H1 (cell line): ENCODE data around the gene UBC. TPM values are rescaled to one million over a fixed set of nuclear protein-coding genes. Genes with fewer than 3 reads are reported as not detected.

ENCODE experiments used
- CTCF ChIA-PET: fragments of 300-600 bp; sonication (Branson Sonifier 250); formaldehyde crosslinking; loops from one replicate; lab custom pipeline; 2021; ENCODE audit not compliant: partially characterized antibody; lab: Charles Lee
- POLR2A ChIA-PET: fragments of 300-600 bp; sonication (Branson Sonifier 250); formaldehyde crosslinking; loops from one replicate; lab custom pipeline; 2021; ENCODE audit warnings: inconsistent platforms; ENCODE audit not compliant: partially characterized antibody; lab: Charles Lee
- DNase-seq, 2 experiments: peaks; one replicate each; pipeline versions ENCODE4 v3.0.0 to v3.0.0-alpha.2; 2010 to 2022; ENCODE audit warnings: low spot score in 2 of 2, low read depth in 1 of 2, mixed read lengths in 1 of 2
- FAIRE-seq: peaks from 2 replicates; lab custom pipeline; 2011; peaks lifted over from hg19 to GRCh38; lab: Jason Lieb, UNC
- H2AFZ ChIP-seq: 2 replicates; pipeline ENCODE4 v1.8.1; 2012; ENCODE audit warnings: low read length, inconsistent platforms
- H2AK5ac ChIP-seq: 2 replicates; pipeline ENCODE4 v1.6.1; 2013; ENCODE audit warnings: low read depth, low read length
- H2BK120ac ChIP-seq: replicated peaks from 2 replicates; pipeline ENCODE3; 2013; ENCODE audit warnings: low read depth, low read length, inconsistent platforms
- H2BK12ac ChIP-seq: 2 replicates; pipeline ENCODE4 v1.6.1; 2013; ENCODE audit warnings: low read depth, low read length
- H2BK15ac ChIP-seq: 2 replicates; pipeline ENCODE4 v1.6.1; 2013; ENCODE audit warnings: low read length
- H2BK20ac ChIP-seq: 2 replicates; pipeline ENCODE4 v1.6.1; 2013; ENCODE audit warnings: low read length
- H2BK5ac ChIP-seq: 2 replicates; pipeline ENCODE4 v1.6.1; 2013; ENCODE audit warnings: low read depth, low read length
- H3K14ac ChIP-seq: 2 replicates; pipeline ENCODE4 v1.6.1; 2013; ENCODE audit warnings: inconsistent platforms; ENCODE audit not compliant: insufficient read length
- H3K18ac ChIP-seq: 2 replicates; pipeline ENCODE4 v1.6.1; 2013; ENCODE audit warnings: low read length; ENCODE audit errors: extremely low read depth
- H3K23ac ChIP-seq: 2 replicates; pipeline ENCODE4 v1.6.1; 2013; ENCODE audit warnings: inconsistent platforms; ENCODE audit not compliant: insufficient read length
- H3K23me2 ChIP-seq: 2 replicates; pipeline ENCODE4 v1.6.1; 2013; ENCODE audit warnings: low read depth, low read length
- H3K27ac ChIP-seq: 2 replicates; pipeline ENCODE4 v1.6.1; 2011; ENCODE audit warnings: low read depth, low read length, inconsistent platforms
- H3K27me3 ChIP-seq, 4 experiments: replicated peaks in 1 of 4; 1 replicate in 1 of 4; 2 replicates in 3 of 4; pipeline versions ENCODE4 v1.6.1 to v1.8.1; 2011 to 2013; ENCODE audit warnings: low read length in 3 of 4, mild to moderate bottlenecking in 3 of 4, inconsistent platforms in 2 of 4, mixed read lengths in 2 of 4, moderate library complexity in 1 of 4; ENCODE audit not compliant: control insufficient read depth in 3 of 4, insufficient read depth in 3 of 4; ENCODE audit errors: extremely low read depth in 1 of 4
- H3K36me3 ChIP-seq, 4 experiments: 2 replicates each; pipeline versions ENCODE4 v1.6.1 to v1.8.1; 2011 to 2013; ENCODE audit warnings: mild to moderate bottlenecking in 4 of 4, low read length in 3 of 4, moderate library complexity in 2 of 4, control low read depth in 1 of 4, inconsistent platforms in 1 of 4; ENCODE audit not compliant: insufficient read depth in 4 of 4, control insufficient read depth in 2 of 4
- H3K4ac ChIP-seq: replicated peaks from 2 replicates; pipeline ENCODE3; 2013; ENCODE audit warnings: low read length, low read depth, mixed read lengths, inconsistent platforms; ENCODE audit not compliant: insufficient read length
- H3K4me1 ChIP-seq, 4 experiments: replicated peaks in 1 of 4; 1 replicate in 1 of 4; 2 replicates in 3 of 4; pipeline versions ENCODE4 v1.6.1 to v1.8.1; 2011 to 2013; ENCODE audit warnings: low read length in 3 of 4, inconsistent platforms in 2 of 4, mixed read lengths in 1 of 4; ENCODE audit not compliant: insufficient read depth in 4 of 4, control insufficient read depth in 3 of 4
- H3K4me2 ChIP-seq, 2 experiments: 2 replicates each; pipeline versions ENCODE4 v1.6.1 to v1.8.1; 2011 to 2013; ENCODE audit warnings: low read depth in 2 of 2, low read length in 2 of 2, control low read depth in 1 of 2, inconsistent platforms in 1 of 2, mild to moderate bottlenecking in 1 of 2; ENCODE audit not compliant: insufficient read depth in 1 of 2
- H3K4me3 ChIP-seq, 4 experiments: fragments of 200-600, 300-600 bp in 1 of 4; sonication (generic), shearing (Covaris generic), sonication (Bioruptor Twin) in 1 of 4; 2 replicates each; pipeline versions ENCODE4 v1.5.1 to v1.8.1; 2011 to 2016; ENCODE audit warnings: low read length in 4 of 4, low read depth in 3 of 4, control low read depth in 2 of 4, inconsistent platforms in 2 of 4, mild to moderate bottlenecking in 2 of 4, mixed read lengths in 1 of 4, moderate library complexity in 1 of 4; ENCODE audit not compliant: insufficient read depth in 2 of 4; ENCODE audit errors: extremely low read depth in 1 of 4
- H3K56ac ChIP-seq: replicated peaks from 2 replicates; pipeline ENCODE3; 2013; ENCODE audit warnings: low read depth, mild to moderate bottlenecking, mixed read lengths, low read length, inconsistent platforms; ENCODE audit not compliant: insufficient read length
- H3K79me1 ChIP-seq: 2 replicates; pipeline ENCODE4 v1.6.1; 2013; ENCODE audit warnings: low read depth, low read length, control low read depth
- H3K79me2 ChIP-seq, 2 experiments: 2 replicates each; pipeline versions ENCODE4 v1.6.1 to v1.8.1; 2012 to 2013; ENCODE audit warnings: low read length in 2 of 2, mild to moderate bottlenecking in 2 of 2, inconsistent platforms in 1 of 2; ENCODE audit not compliant: insufficient read depth in 2 of 2, control insufficient read depth in 1 of 2
- H3K9ac ChIP-seq, 4 experiments: replicated peaks in 1 of 4; 1 replicate in 1 of 4; 2 replicates in 3 of 4; pipeline versions ENCODE4 v1.6.1 to v1.8.1; 2011 to 2013; ENCODE audit warnings: low read depth in 3 of 4, low read length in 3 of 4, control low read depth in 2 of 4, mild to moderate bottlenecking in 2 of 4, moderate library complexity in 2 of 4, inconsistent platforms in 1 of 4; ENCODE audit errors: extremely low read depth in 1 of 4
- H3K9me3 ChIP-seq, 2 experiments: 2 replicates each; pipeline versions ENCODE4 v1.6.1 to v1.8.1; 2012 to 2013; ENCODE audit warnings: mild to moderate bottlenecking in 2 of 2, moderate library complexity in 2 of 2, control low read depth in 1 of 2, inconsistent platforms in 1 of 2, low read depth in 1 of 2, low read length in 1 of 2, mixed read lengths in 1 of 2; ENCODE audit not compliant: insufficient read depth in 2 of 2
- H4K20me1 ChIP-seq, 2 experiments: replicated peaks in 1 of 2; 2 replicates each; pipeline versions ENCODE3 to v1.8.1; 2011 to 2013; ENCODE audit warnings: inconsistent platforms in 2 of 2, low read length in 2 of 2, mild to moderate bottlenecking in 1 of 2; ENCODE audit not compliant: insufficient read depth in 2 of 2, control insufficient read depth in 1 of 2
- H4K5ac ChIP-seq: 2 replicates; pipeline ENCODE4 v1.6.1; 2013; ENCODE audit warnings: low read length, low read depth, mixed read lengths, inconsistent platforms; ENCODE audit not compliant: insufficient read length
- H4K8ac ChIP-seq: 2 replicates; pipeline ENCODE4 v1.8.0; 2013; ENCODE audit warnings: mild to moderate bottlenecking, moderate library complexity, low read length, inconsistent platforms; ENCODE audit not compliant: insufficient read depth; ENCODE audit errors: extremely low read depth
- H4K91ac ChIP-seq: replicated peaks from 2 replicates; pipeline ENCODE3; 2013; ENCODE audit warnings: low read length, mixed read lengths, inconsistent platforms; ENCODE audit not compliant: insufficient read length
- GTF2F1 ChIP-seq: IDR thresholded peaks from 2 replicates; pipeline ENCODE4 v1.6.1; 2012; ENCODE audit warnings: low read depth, low read length, improper control_type of control experiment, borderline replicate concordance
- POU5F1 ChIP-seq: IDR thresholded peaks from 2 replicates; pipeline ENCODE4 v1.6.1; 2011; ENCODE audit warnings: low read depth, mild to moderate bottlenecking, low read length, moderate library complexity
- SP2 ChIP-seq: IDR thresholded peaks from 2 replicates; pipeline ENCODE4 v1.6.1; 2012; ENCODE audit warnings: mild to moderate bottlenecking, low read length, inconsistent platforms
- SUZ12 ChIP-seq: fragments of 200-600 bp; sonication (generic); IDR thresholded peaks from 2 replicates; pipeline ENCODE4 v1.6.1; 2012; ENCODE audit warnings: mild to moderate bottlenecking, inconsistent platforms, low read length, moderate library complexity, mixed read lengths
- TBP ChIP-seq: IDR thresholded peaks from 2 replicates; pipeline ENCODE4 v1.6.1; 2011; ENCODE audit warnings: low read depth, low read length, improper control_type of control experiment
- WGBS, 2 experiments: shearing (Covaris generic) in 1 of 2; methylation state at CpG; one replicate each; pipeline versions ENCODE4 v1.1.6 to v1.1.7; 2013 to 2015; ENCODE audit warnings: low lambda C conversion rate in 2 of 2, mixed read lengths in 2 of 2, inconsistent platforms in 1 of 2, low coverage in 1 of 2, missing lambda C conversion rate in 1 of 2; ENCODE audit not compliant: insufficient replicate concordance in 2 of 2, insufficient coverage in 1 of 2, insufficient read length in 1 of 2; ENCODE audit errors: extremely low coverage in 1 of 2, missing lambda C conversion rate in 1 of 2; 5-methylcytosine and 5-hydroxymethylcytosine counted together
- polyA plus RNA-seq, 7 experiments: library from polyadenylated mRNA; depleted of rRNA in 3 of 7; stranded (reverse) in 5 of 7; unstranded in 2 of 7; fragments of >200 nt in 5 of 7; fragments of 200-250 nt in 2 of 7; gene quantifications; 1 replicate in 5 of 7; 2 replicates in 1 of 7; 4 replicates in 1 of 7; pipeline versions ENCODE4 v1.2.1 to v1.2.3, GENCODE V29; 2011 to 2013; ENCODE audit warnings: missing spikeins in 2 of 7, mixed read lengths in 2 of 7
- total RNA-seq: library from RNA; stranded (reverse); fragmentation: NEBNext Ultra II Directional; extraction: Animal tissue kit (Norgen Biotek cat#: 25700); gene quantifications from 2 replicates; pipeline ENCODE4 v1.2.1, GENCODE V29; 2021

The UBC gene
- total and polyA plus RNA-seq, 2 of the 8 experiments (the other 6 are each of a cell fraction or from before 2014, with no cell fraction given): 559 to 749 TPM

GRCh38 chr12:124861898-124862676 is 52.4 kb downstream of the UBC start:
- peak overlapping the region in 1 of 4 experiments; percentile 95; a peak in 2 of 8 replicates for H3K4me3 ChIP-seq
- no peaks in the 10 kb centered on the region for H3K79me1 ChIP-seq
- no peak overlapping the region for H3K14ac ChIP-seq
- no peak overlapping the region for H2BK120ac ChIP-seq
- no peak overlapping the region for H3K18ac ChIP-seq
- peaks cover 9% of the 10 kb centered on the region; the same call in 1 of the 2 replicates for H3K23me2 ChIP-seq
- H4K8ac ChIP-seq: no peak overlapping the region
- H3K27me3 ChIP-seq: peaks cover 0 to 4% (median 0%) of the 10 kb centered on the region in 4 experiments; a peak in 2 of 7 replicates
- POLR2A ChIA-PET: interaction anchor here (0.8 to 1.9 kb wide), 3 partner anchors 9 to 79 kb away, joined by 3 to 8 read pairs (median 4); no protein-coding TSS in a partner anchor
- no peak overlapping the region for H2BK20ac ChIP-seq
- FAIRE-seq: no peak
- H3K23ac ChIP-seq: no peak overlapping the region
- H3K9me3 ChIP-seq: no peaks in the 10 kb centered on the region
- no peak overlapping the region for H3K9ac ChIP-seq
- H2AK5ac ChIP-seq: no peak overlapping the region
- H3K56ac ChIP-seq: no peak overlapping the region
- DNase-seq: no peak
- no peak overlapping the region for H4K5ac ChIP-seq
- H4K20me1 ChIP-seq: peaks cover 0 to 3% of the 10 kb centered on the region in 2 experiments
- no peak overlapping the region for H3K4ac ChIP-seq
- WGBS, 2 experiments: 89% methylated on average over 8 of the region's 8 CpGs; no CpG with 5 or more reads in 1 of the 2 experiments
- CTCF ChIA-PET: interaction anchor here (0.7 to 1.4 kb wide), 5 partner anchors 10 to 42 kb away, joined by 3 to 4 read pairs (median 3); no protein-coding TSS in a partner anchor
- TF ChIP-seq TBP (no peak), SP2 (no peak), POU5F1 (no peak), GTF2F1 (no peak), SUZ12 (no peak)
- H4K91ac ChIP-seq: no peak overlapping the region
- no peak overlapping the region for H2BK15ac ChIP-seq
- H3K4me1 ChIP-seq: peaks cover 0 to 19% (median 9%) of the 10 kb centered on the region in 4 experiments; a peak in 6 of 7 replicates
- no peak overlapping the region for H2BK5ac ChIP-seq
- H3K79me2 ChIP-seq: peaks cover 0 to 5% of the 10 kb centered on the region in 2 experiments; a peak in 1 of 4 replicates
- peaks cover 0 to 2% (median 0%) of the 10 kb centered on the region in 4 experiments; a peak in 1 of 8 replicates for H3K36me3 ChIP-seq
- H2AFZ ChIP-seq: no peak overlapping the region
- H2BK12ac ChIP-seq: no peak overlapping the region; the same call in 1 of the 2 replicates
- H3K4me2 ChIP-seq: peak overlapping the region; percentile 85 to 86; a peak in 1 of 4 replicates
- no peak overlapping the region for H3K27ac ChIP-seq
